Liver (tissue), 3 donors: ENCODE data around the gene TTC38.

ENCODE experiments used
- ATF3 ChIP-seq: IDR thresholded peaks from 2 replicates; pipeline ENCODE4 v1.6.1; 2016; ENCODE audit warnings: antibody characterized with exemption
- CTCF ChIP-seq: fragments of 150-350 bp; IDR thresholded peaks from 2 replicates; pipeline ENCODE4 v1.5.1; 2017; ENCODE audit warnings: improper control_type of control experiment, low read depth, low read length; ENCODE audit not compliant: missing input control
- GABPA ChIP-seq, 2 donors: IDR thresholded peaks in 1 of 2; conservative IDR thresholded peaks in 1 of 2; 2 replicates each; pipeline ENCODE4 v1.6.1; 2016; ENCODE audit warnings: antibody characterized with exemption in 2 of 2, mild to moderate bottlenecking in 1 of 2, moderate library complexity in 1 of 2
- HNF4A ChIP-seq, 2 donors: conservative IDR thresholded peaks; 2 replicates each; pipeline ENCODE4 v1.6.1; 2016; ENCODE audit warnings: antibody characterized with exemption in 2 of 2, mild to moderate bottlenecking in 2 of 2
- JUND ChIP-seq, 2 donors: IDR thresholded peaks; 2 replicates each; pipeline ENCODE4 v1.6.1; 2016; ENCODE audit warnings: antibody characterized with exemption in 2 of 2
- MAX ChIP-seq: IDR thresholded peaks from 2 replicates; pipeline ENCODE4 v1.6.1; 2016; ENCODE audit warnings: antibody characterized with exemption
- RAD21 ChIP-seq, 2 donors: IDR thresholded peaks; 2 replicates each; pipeline ENCODE4 v1.6.1; 2016; ENCODE audit warnings: antibody characterized with exemption in 2 of 2, mild to moderate bottlenecking in 2 of 2
- REST ChIP-seq: IDR thresholded peaks from 2 replicates; pipeline ENCODE4 v1.6.1; 2016; ENCODE audit warnings: antibody characterized with exemption, mild to moderate bottlenecking
- TAF1 ChIP-seq: conservative IDR thresholded peaks from 2 replicates; pipeline ENCODE4 v1.6.1; 2016; ENCODE audit warnings: antibody characterized with exemption, mild to moderate bottlenecking
- ZBTB33 ChIP-seq: IDR thresholded peaks from 2 replicates; pipeline ENCODE4 v1.6.1; 2016; ENCODE audit warnings: antibody characterized with exemption
- donor health status: healthy.
- donor health status: healthy.

- TF ChIP-seq GABPA (IDR thresholded peaks at IDR 0.05 in 1 of 2, conservative IDR thresholded peaks at IDR 0.05 in 1 of 2) (no peak), ATF3 (no peak), CTCF (no peak), REST (no peak), MAX (no peak), ZBTB33 (no peak), RAD21 (IDR thresholded peaks at IDR 0.05) (no peak), TAF1 (no peak), JUND (IDR thresholded peaks at IDR 0.05) (no peak), HNF4A (conservative IDR thresholded peaks at IDR 0.05) (no peak)
These were observed 41.8 kb downstream of the TTC38 start for GRCh38 chr22:46309526-46310085.
